HL-60 (cell line): ENCODE results near the gene MYOZ2.

Source experiments
- CTCF ChIP-seq: IDR thresholded peaks from one replicate; pipeline ENCODE4 v1.5.1; 2011; ENCODE audit warnings: low read length, control low read depth, inconsistent platforms; ENCODE audit not compliant: insufficient read depth
- GABPA ChIP-seq: IDR thresholded peaks from 2 replicates; pipeline ENCODE4 v1.6.1; 2012; ENCODE audit warnings: low read depth
- POLR2AphosphoS5 ChIP-seq: IDR thresholded peaks from 2 replicates; pipeline ENCODE4 v1.6.1; 2012; ENCODE audit warnings: low read depth
- REST ChIP-seq: IDR thresholded peaks from 2 replicates; pipeline ENCODE4 v1.6.1; 2012; ENCODE audit warnings: low read depth; ENCODE audit not compliant: insufficient replicate concordance
- SPI1 ChIP-seq: IDR thresholded peaks from 2 replicates; pipeline ENCODE4 v1.6.1; 2012; ENCODE audit warnings: low read depth, mild to moderate bottlenecking, borderline replicate concordance

- TF ChIP-seq CTCF, result no peak
- TF ChIP-seq POLR2AphosphoS5, result no peak
- TF ChIP-seq GABPA, result no peak
- TF ChIP-seq REST, result no peak
- no peak for TF ChIP-seq SPI1
Observed at GRCh38 chr4:119207051-119207450, 71.4 kb downstream of the MYOZ2 start.
